Neutrophil (primary cell): ENCODE measurements around the gene XPR1.

ENCODE experiments used
- H3K27ac ChIP-seq: fragments of 200-600 bp; sonication (generic); 2 replicates; pipeline ENCODE4 v1.5.1; 2016; ENCODE audit warnings: mild to moderate bottlenecking, moderate library complexity
- H3K27me3 ChIP-seq: fragments of 200-600 bp; sonication (generic); 2 replicates; pipeline ENCODE4 v1.6.0; 2016; ENCODE audit warnings: mild to moderate bottlenecking
- H3K36me3 ChIP-seq: fragments of 200-600 bp; sonication (generic); 2 replicates; pipeline ENCODE4 v1.5.1; 2017
- H3K4me1 ChIP-seq, 2 experiments: fragments of 200-600 bp in 1 of 2; sonication (generic) in 1 of 2; 1 replicate in 1 of 2; 2 replicates in 1 of 2; pipeline versions ENCODE4 v1.5.1 to v1.6.1; 2013 to 2016; ENCODE audit warnings: low read depth in 1 of 2, low read length in 1 of 2, mild to moderate bottlenecking in 1 of 2, moderate library complexity in 1 of 2; ENCODE audit not compliant: control insufficient read depth in 1 of 2, insufficient read depth in 1 of 2
- H3K4me3 ChIP-seq, 2 experiments: fragments of 200-600 bp in 1 of 2; sonication (generic) in 1 of 2; 1 replicate in 1 of 2; 2 replicates in 1 of 2; pipeline ENCODE4 v1.5.1; 2013 to 2016; ENCODE audit warnings: low read depth in 1 of 2, low read length in 1 of 2, mild to moderate bottlenecking in 1 of 2, moderate library complexity in 1 of 2
- H3K9me3 ChIP-seq: fragments of 200-600 bp; sonication (generic); 2 replicates; pipeline ENCODE4 v1.5.1; 2016
- TF ChIP-seq, protein P1 (sequence below): fragments of 200-600 bp; sonication (generic); IDR thresholded peaks from 2 replicates; pipeline ENCODE4 v1.5.1; 2016; ENCODE audit warnings: antibody characterized with exemption

Gene XPR1

DNA sequence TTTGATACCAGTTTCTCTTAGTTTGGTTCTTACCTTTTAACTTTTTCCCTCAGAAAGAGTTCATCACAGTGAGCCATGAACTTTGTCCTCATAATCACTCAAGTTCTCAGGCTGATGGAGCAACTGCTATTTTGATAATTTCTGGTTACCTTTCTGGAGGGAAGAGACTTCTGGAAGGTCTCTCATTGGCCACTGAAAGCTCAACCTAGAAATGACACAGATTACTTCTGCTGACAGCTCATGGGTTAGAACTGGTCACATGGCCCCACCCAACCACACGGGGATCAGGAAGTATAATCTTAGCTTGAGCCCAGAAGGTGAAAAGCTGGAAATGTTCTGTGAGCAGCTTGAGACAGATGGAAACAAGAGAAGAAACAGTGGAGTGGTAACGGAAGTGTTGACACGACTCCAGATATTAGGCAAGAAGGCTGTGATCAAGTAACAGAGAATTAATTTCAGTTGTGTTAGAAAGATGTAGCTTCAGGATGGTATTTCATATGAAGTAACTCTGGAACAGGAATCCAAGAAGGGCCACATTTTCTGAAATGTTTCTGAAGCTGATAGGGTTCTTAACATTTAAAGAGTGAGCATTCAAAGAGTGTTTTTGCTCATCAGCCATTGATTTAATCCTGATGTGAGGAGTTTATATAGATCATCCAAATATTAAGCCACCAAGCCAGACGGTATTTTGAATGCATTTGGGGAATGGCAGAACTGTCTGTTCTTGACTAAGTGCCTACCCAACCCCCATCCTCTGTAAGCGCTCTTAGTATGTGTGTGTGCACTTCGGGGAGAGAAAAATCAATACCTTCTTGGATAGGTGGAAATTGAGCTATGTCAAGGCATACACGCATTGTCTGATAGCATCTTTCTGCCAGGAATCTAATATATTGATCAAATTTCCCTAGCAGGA, 21.9 kb upstream of the XPR1 start:
- peak overlapping the region; percentile 54 for H3K27ac ChIP-seq
- H3K4me3 ChIP-seq = no peak overlapping the region

DNA sequence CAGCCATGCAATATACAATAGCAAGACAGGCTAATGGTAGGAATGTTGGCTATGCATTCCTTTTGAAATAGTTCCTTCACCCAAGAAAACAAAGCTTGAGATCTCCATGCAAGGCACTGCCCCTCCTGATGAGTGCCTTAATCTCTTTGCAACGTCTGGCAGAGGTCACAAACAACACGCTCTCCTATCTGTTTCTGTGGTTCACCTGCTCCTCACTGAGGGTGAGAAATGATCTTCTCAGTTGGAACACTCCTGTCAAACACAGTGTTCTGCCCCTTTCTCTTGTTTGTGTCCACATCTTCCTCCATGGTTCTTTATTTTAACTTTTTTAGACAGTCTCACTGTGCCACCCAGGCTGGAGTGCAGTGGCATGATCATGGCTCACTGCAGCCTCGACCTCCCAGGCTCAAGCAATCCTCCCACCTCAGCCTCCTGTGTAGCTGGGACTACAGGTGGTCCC, 21.2 kb upstream of the XPR1 start:
- peaks cover 0 to 6% of the 10 kb centered on the region in 2 experiments for H3K4me1 ChIP-seq

More for the DNA sequence above, 21.9 kb upstream of the XPR1 start:
- no peaks in the 10 kb centered on the region for H3K9me3 ChIP-seq
- H3K36me3 ChIP-seq = no peaks in the 10 kb centered on the region
- peaks cover 0 to 6% of the 10 kb centered on the region in 2 experiments for H3K4me1 ChIP-seq
- no peaks in the 10 kb centered on the region for H3K27me3 ChIP-seq
- TF ChIP-seq, protein P1, sequence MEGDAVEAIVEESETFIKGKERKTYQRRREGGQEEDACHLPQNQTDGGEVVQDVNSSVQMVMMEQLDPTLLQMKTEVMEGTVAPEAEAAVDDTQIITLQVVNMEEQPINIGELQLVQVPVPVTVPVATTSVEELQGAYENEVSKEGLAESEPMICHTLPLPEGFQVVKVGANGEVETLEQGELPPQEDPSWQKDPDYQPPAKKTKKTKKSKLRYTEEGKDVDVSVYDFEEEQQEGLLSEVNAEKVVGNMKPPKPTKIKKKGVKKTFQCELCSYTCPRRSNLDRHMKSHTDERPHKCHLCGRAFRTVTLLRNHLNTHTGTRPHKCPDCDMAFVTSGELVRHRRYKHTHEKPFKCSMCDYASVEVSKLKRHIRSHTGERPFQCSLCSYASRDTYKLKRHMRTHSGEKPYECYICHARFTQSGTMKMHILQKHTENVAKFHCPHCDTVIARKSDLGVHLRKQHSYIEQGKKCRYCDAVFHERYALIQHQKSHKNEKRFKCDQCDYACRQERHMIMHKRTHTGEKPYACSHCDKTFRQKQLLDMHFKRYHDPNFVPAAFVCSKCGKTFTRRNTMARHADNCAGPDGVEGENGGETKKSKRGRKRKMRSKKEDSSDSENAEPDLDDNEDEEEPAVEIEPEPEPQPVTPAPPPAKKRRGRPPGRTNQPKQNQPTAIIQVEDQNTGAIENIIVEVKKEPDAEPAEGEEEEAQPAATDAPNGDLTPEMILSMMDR = no peak

DNA sequence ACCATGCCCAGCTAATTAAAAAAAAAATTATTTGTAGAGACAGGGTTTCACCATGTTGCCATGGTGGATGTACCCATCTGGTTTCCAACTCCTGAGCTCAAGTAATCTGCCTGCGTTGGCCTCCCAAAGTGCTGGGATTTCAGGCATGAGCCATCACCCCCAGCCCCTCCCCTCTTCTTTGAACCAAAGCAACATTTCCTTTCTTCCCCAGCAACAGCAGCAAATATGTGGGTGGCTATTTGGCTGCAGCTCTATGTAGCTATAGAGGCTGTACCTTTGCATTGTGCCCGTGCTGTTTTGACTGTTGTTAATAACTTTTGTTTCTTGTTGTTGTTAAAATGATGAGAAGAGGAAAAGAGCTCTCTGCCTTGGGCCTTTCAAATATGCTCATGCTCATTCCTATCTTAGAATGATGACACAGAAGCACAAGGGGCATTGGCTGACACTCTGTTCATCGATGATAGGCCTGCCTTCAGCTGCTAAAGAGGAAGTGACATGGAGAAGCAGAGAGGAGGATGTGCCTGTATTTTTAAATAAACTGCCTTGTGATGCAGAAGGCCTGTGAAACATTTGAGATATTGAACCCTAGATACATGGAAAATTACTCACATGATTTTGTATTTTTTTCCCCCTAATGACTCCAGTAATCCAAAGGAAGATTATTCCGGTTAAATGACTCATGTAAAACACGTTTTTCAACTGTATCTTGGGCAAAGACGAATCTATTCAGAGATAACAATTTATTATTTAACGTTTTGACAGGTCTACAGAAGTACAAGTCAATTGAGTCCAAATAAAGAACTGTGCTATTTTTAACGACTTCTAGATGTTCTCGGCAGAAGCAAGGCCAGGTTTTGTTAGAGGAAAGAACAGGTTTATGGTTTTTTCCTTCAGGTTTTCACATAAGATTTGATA, 20.5 kb upstream of the XPR1 start:
- no peaks in the 10 kb centered on the region for H3K9me3 ChIP-seq
- H3K4me3 ChIP-seq = no peak overlapping the region
- no peaks in the 10 kb centered on the region for H3K27me3 ChIP-seq
- H3K4me1 ChIP-seq = peaks cover 0 to 6% of the 10 kb centered on the region in 2 experiments
- no peaks in the 10 kb centered on the region for H3K36me3 ChIP-seq
- TF ChIP-seq, protein P1 = no peak
- H3K27ac ChIP-seq = no peak overlapping the region

More for the DNA sequence above, 21.2 kb upstream of the XPR1 start:
- no peaks in the 10 kb centered on the region for H3K9me3 ChIP-seq
- H3K36me3 ChIP-seq = no peaks in the 10 kb centered on the region
- no peak overlapping the region for H3K27ac ChIP-seq
- H3K27me3 ChIP-seq = no peaks in the 10 kb centered on the region
- no peak overlapping the region for H3K4me3 ChIP-seq
- TF ChIP-seq, protein P1 = no peak

DNA sequence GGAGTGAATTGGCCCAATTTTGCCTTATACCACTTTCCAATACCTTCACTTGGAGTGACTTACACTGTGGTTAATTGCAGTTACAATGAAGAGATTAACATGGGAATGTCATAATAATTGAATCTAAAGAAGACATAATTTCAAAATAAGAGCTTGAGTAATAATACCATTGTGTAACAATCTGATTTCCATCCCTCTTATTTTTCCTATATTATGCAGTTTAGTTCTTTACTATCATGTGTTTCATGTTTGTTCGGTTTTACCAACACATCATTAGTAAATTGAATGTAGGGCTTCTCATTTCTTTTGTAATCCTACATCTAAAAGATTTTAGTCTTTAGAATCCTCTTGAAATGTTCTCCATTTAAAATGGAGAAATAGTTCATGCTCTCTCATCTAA, 19.2 kb upstream of the XPR1 start:
- H3K27me3 ChIP-seq = no peaks in the 10 kb centered on the region
- no peak overlapping the region for H3K4me3 ChIP-seq
- H3K9me3 ChIP-seq = no peaks in the 10 kb centered on the region
- no peaks in the 10 kb centered on the region for H3K36me3 ChIP-seq
- H3K4me1 ChIP-seq = peaks cover 5 to 10% of the 10 kb centered on the region in 2 experiments
- TF ChIP-seq, protein P1 = no peak
- no peak overlapping the region for H3K27ac ChIP-seq

DNA sequence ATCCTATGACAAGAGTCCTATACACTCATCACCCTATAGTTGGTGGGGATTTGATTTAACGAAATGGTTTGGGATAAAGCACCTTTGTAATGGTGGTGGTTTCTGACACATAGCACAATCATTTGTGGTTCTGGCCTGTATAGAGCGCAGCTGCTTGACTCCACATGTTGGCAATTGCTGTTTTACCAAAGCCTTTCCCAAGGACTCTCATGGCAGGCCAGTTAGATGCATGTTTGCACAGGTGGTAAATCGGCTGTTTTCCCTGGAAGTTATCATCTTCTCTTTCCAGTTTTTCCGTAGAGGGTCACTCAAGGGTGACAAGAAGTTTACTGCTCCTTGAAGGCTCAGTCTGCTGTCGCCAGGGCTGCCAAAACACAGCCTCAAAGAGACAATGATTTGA, 17.1 kb upstream of the XPR1 start:
- Histone ChIP-seq H3K36me3 (no peaks in the 10 kb centered on the region), H3K4me3 (no peak overlapping the region), H3K27ac (no peak overlapping the region), H3K4me1 (peaks cover 9 to 11% of the 10 kb centered on the region in 2 experiments), H3K27me3 (no peaks in the 10 kb centered on the region), H3K9me3 (no peaks in the 10 kb centered on the region)
- TF ChIP-seq, protein P1 = no peak
